H54 (cell line): ENCODE data around the gene C1QTNF1.
"Not testable (repeated sequence)": the region's sequence is repeated elsewhere in the genome, so short reads cannot be mapped to it uniquely, and the experiment has no call there.

ENCODE experiments used
- DNase-seq: peaks from one replicate; pipeline ENCODE4 v3.0.0; 2011; ENCODE audit warnings: low spot score, mixed read lengths; ENCODE audit not compliant: insufficient read length
- FAIRE-seq: peaks from 3 replicates; lab custom pipeline; 2011; peaks lifted over from hg19 to GRCh38; lab: Jason Lieb, UNC
- POLR2A ChIP-seq: IDR thresholded peaks from 2 replicates; pipeline ENCODE4 v1.6.1; 2011; ENCODE audit warnings: low read depth, mild to moderate bottlenecking, low read length

The C1QTNF1 gene

DNA sequence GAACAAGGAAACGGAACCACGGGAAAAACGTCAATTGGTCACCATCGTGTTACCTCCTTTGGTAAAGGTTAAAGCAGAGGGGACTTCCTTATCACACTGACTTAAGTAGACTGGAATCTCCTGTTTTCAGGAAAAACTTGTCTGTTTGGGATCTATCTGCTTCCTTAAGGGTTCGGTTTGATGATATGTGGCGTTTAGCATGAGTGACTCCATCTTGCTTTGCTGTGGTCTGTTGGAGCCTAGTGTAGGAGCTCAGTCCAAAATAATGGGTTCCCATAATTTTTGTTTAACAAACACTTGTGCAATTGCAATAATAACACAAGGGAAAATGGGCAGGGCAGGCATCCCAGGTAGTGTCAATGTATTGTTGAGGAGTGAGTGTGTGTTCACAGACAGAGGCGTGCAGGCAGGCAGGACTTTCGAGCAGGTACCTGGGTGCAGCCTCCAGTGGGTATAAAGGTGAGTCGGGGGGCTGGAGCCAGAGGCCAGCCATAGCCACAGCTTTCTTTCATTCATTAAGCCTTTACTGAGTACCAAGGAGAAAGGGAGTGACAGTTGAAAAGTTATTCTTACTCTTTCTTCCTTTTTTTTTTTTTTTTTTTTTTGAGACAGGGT lies 46.4 kb downstream of the C1QTNF1 start:
- no peak for TF ChIP-seq POLR2A
- no peak for DNase-seq
- no peak for FAIRE-seq

DNA sequence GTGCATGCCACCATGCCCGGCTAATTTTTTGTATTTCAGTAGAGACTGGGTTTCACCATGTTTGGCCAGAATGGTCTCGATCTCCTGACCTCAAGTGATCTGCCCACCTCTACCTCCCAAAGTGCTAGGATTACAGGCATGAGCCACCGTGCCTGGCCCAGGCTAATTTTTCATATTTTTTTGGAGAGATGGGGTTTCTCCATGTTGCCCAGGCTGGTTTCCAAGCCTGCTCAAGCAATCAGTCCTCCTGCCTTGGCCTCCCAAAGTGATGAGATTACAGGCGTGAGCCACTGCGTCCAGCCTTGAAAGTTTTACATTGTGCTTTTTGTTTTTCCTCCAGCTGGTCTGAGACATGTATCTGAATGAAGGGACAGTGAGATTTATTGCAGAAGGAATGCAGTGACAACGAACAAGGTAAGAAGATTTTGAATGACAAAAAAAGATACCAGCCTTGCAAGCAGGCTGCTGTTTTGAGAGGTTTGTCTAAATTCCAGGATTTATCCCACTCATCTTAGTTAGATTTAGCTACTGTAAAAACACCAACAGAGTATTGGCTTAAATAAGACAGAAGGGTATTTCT lies 47.3 kb downstream of the C1QTNF1 start:
- no peak for DNase-seq
- no peak for TF ChIP-seq POLR2A
- FAIRE-seq, result no peak

GRCh38 chr17:79072544-79072943 lies 48.6 kb downstream of the C1QTNF1 start:
- no peak for TF ChIP-seq POLR2A
- no peak for FAIRE-seq
- no peak for DNase-seq

DNA sequence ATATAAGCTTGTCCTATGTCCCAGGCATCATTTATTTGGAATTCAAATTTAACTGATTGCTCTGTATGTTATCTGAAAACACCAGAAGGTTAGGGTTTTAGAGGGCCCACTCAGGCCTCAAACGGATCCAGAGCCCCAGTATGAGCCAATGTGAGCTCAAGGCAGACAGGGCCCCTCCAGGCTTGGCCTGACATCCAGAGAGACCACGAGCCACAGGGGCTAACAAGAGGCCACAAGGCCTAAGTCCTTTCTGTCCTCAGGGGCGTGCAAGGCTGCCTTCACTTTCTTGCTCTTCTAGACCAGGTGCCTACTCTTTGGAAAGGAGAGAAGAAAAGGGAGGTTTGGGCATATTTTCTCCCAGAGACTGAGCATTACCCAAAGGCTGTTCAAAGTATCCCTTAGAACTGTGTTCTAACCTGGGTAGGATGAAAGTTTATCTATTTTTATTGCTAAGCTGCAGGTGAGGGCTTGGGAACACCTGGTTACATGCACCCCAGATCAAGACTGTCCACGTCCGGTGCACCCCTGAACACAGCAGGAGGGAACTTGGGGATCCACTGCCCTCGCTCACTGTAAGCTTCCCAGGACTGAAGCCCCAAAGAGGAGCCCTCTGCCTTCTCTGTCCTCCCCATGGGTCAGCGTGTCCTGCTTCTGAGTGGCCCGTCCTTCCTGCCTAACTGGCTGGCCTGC lies 49.2 kb downstream of the C1QTNF1 start:
- DNase-seq, result no peak
- no peak for FAIRE-seq
- no peak for TF ChIP-seq POLR2A

GRCh38 chr17:79073706-79074088 lies 49.7 kb downstream of the C1QTNF1 start:
- no peak for TF ChIP-seq POLR2A
- FAIRE-seq (no peak), DNase-seq (no peak)

DNA sequence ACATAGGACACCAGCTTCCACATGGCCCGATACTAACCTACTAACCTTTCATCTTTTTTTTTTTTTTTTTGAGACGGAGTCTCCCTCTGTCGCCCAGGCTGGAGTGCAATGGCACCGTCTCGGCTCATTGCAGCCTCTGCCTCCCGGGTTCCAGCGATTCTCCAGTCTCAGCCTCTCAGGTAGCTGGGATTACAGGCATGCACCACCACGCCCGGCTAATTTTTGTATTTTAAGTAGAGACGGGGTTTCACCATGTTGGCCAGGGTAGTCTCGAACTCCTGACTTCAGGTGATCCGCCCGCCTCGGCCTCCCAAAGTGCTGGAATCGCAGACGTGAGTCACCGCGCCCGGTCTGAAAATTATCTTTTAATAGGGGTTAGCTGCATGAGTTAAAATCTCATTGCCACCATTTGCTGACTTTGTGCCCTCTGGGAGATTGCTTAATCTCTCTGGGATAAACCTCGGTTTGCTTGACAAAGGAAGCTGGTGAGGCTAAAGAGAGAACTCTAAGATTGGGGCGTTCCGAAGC lies 50.2 kb downstream of the C1QTNF1 start:
- not testable (repeated sequence) for FAIRE-seq, DNase-seq

DNA sequence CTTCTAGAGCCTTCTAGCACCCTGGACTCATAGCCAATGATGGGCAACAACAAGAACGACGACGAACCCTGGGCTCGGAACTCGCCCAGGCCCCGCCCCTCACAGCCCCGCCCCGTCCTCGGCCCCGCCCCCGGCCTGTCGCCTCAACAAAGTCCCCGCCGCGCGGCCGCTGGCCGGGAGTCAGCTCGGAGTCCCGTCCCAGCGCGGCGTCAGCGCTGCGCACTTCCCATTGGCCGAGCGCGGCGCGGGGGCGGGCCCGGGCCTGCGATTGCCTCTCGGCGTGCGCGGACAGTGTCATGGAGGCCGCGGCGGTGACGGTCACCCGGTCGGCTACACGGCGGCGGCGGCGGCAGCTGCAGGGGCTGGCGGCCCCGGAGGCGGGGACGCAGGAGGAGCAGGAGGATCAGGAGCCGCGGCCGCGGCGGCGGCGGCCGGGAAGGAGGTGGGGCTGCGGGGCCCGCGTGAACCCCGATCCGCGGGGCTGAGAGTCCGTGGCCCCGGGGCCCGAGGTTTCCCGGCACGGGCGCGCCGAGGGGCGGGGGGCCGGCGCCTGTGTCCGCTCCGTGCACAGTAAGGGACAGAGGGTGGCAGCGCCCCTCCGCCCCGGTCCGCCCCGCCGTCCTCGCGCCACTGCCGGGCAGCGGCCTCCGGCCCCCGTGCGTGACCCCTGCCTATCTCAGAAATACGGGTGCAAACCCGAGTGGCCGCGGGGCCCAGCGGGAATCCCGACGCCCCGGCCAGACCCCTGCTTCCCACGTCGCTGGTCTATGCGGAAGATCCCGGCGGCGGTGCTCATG lies 50.9 kb downstream of the C1QTNF1 start, which contains the start of gene ENGASE:
TSS of gene ENGASE (plus strand) at position 176 of the 797 bp plus-strand sequence. CDS start at position 297, 121 bp downstream.
- peak; percentile 85 for TF ChIP-seq POLR2A
- DNase-seq, result peak; percentile 99
- no peak for FAIRE-seq

DNA sequence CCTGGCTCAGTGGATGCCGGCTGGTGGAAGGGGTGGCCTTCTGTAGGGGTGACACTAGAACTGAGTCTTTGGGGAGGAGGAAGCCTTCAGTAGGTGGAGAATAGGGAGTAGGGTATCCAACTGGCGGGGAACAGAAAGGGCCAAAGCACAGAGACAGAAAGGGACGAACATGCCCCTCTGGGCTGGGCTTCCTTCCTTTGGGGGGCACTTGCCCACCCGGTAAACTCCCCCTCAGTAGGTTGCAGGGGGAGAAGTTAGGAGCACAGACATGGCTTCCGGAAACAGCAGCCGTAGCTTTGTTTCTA lies 51.4 kb downstream of the C1QTNF1 start:
- DNase-seq (no peak), FAIRE-seq (no peak)
- no peak for TF ChIP-seq POLR2A

DNA sequence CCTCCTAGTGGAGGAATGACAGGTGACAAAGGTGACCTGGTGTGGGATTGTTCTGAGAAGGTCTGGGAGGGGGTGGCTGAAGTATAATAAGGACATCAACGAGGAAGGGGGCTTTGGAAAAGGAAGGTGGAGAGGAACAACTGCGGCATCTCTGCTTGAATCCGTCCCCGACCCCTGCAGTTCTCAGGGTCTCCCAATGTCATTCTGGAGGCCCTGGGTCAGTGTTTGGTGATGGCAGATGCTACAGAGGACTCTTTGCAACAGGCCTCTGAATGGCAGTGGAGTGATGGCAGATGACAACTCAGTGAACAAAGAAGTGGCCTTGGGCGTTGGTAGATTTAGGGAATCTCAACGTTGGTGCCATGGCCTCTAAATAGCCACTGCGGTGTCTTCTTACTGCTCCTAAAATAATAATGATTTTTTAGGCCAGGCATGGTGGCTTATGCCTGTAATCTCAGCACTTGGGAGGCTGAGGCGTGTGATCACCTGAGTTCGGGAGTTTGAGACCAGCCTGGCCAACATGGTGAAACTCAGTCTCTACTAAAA lies 52.0 kb downstream of the C1QTNF1 start:
- TF ChIP-seq POLR2A, result no peak
- no peak for DNase-seq
- no peak for FAIRE-seq

GRCh38 chr17:79077587-79077986 lies 53.6 kb downstream of the C1QTNF1 start:
- TF ChIP-seq POLR2A, result no peak
- no peak for FAIRE-seq
- no peak for DNase-seq

DNA sequence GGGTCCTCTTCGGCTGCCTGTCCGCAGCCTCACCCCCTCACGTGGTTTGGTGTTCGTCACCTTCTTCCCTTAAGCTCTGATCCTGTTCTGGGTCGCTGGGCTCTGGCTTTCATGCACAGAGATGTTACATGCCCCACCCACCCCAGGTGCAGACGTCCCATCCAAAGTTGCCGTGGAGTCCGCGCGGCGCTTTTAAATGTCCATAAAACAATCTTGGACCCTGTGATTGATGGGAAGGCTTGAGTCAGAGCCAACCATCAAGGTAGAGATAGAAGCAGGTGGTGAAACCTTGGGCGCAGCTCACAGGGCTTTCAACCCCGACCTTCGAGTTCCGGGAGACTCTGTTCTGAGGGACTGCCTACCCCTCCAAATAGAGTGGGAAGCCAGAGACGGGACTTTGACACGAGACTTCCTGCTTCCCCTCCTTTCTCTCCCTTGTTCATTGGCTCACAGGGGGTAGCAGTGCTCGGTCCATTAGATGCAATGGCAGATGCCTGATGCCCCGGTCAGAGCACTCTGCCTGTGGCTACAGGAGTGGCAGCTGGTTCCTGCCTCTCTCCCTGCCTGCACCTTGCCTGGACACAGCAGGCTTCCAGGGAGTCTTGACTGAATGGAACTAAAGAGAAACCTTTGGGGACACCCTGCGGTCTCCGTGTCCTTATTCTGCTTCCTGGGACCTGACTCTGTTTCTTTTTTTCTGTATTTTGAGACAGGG lies 54.7 kb downstream of the C1QTNF1 start:
- no peak for DNase-seq
- FAIRE-seq, result no peak

GRCh38 chr17:79079421-79080200 lies 55.6 kb downstream of the C1QTNF1 start:
- FAIRE-seq (no peak), DNase-seq (no peak)
- TF ChIP-seq POLR2A, result no peak

More for the DNA sequence above, 54.7 kb downstream of the C1QTNF1 start:
- TF ChIP-seq POLR2A, result no peak

DNA sequence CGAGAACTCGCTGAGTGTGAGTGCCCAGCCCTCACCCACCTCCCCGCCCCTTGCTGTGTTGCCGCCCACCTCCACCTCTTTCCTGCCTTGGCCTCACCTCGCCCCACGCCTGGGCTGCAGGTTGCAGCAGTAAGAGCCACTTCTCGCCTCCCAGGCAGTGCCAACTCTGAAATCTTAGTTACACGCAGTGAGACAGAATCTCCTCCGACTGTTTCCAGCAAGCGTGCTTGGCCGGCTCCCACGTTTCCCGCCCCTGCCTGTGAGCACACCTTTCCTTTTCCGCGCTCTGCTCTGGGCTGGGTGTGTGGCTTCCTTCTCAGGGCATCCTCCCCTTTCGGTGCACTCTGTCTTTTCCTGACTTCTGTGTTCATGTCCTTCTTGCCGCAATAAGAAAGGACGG lies 56.4 kb downstream of the C1QTNF1 start:
- FAIRE-seq, result no peak
- TF ChIP-seq POLR2A, result no peak
- DNase-seq, result no peak
